DND-41 (cell line): Measurements from ENCODE around the gene MDP1.

Experiments
- EZH2 ChIP-seq: IDR thresholded peaks from 3 replicates; pipeline ENCODE4 v1.6.1; 2012; ENCODE audit warnings: borderline replicate concordance, low read depth, mild to moderate bottlenecking, moderate library complexity, low read length, inconsistent platforms; ENCODE audit not compliant: severe bottlenecking
- TF ChIP-seq, protein P1 (sequence below): IDR thresholded peaks from 2 replicates; pipeline ENCODE4 v1.5.1; 2012; ENCODE audit warnings: borderline replicate concordance, low read length, moderate library complexity, mild to moderate bottlenecking; ENCODE audit not compliant: poor library complexity, severe bottlenecking; ENCODE audit errors: extremely low read depth

GRCh38 chr14:24263848-24264247 is 48.0 kb upstream of the MDP1 start:
- TF ChIP-seq, protein P1, sequence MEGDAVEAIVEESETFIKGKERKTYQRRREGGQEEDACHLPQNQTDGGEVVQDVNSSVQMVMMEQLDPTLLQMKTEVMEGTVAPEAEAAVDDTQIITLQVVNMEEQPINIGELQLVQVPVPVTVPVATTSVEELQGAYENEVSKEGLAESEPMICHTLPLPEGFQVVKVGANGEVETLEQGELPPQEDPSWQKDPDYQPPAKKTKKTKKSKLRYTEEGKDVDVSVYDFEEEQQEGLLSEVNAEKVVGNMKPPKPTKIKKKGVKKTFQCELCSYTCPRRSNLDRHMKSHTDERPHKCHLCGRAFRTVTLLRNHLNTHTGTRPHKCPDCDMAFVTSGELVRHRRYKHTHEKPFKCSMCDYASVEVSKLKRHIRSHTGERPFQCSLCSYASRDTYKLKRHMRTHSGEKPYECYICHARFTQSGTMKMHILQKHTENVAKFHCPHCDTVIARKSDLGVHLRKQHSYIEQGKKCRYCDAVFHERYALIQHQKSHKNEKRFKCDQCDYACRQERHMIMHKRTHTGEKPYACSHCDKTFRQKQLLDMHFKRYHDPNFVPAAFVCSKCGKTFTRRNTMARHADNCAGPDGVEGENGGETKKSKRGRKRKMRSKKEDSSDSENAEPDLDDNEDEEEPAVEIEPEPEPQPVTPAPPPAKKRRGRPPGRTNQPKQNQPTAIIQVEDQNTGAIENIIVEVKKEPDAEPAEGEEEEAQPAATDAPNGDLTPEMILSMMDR, result no peak
- TF ChIP-seq EZH2, result no peak
